ENCODE results near the gene CDON.

CDON gene

DNA sequence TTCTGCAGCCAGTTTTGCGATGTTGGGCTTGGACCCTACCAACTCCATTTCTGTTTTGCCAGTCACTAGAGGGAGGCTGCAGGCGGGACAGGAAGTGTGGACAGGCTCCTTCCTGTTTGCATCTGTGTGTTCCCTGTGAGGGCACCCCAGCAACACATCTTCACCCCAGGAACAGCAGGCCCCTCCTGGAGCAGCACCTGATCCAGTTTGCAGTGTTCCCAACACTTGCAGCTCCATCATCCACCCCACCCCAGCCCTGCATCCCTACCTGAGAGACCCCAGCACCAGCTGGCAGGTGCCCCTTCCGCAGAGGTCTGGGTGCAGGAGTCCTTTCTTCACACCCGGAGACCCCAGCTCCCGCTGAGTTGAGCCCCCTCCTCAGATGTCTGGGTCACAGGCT lies 124.2 kb downstream of the CDON start:
- TF ChIP-seq SPI1 (IDR thresholded peaks at IDR 0.05; ENCODE audit: borderline replicate concordance, low read depth): no peak
- TF ChIP-seq GABPA (IDR thresholded peaks at IDR 0.05; ENCODE audit: low read depth): peak; percentile 83
- no peak for TF ChIP-seq POLR2AphosphoS5 (IDR thresholded peaks at IDR 0.05; ENCODE audit: low read depth)
- H3K4me3 ChIP-seq (replicated peaks; ENCODE audit: insufficient read depth, low read length): no peak overlapping the region
- H3K27ac ChIP-seq (replicated peaks): no peak overlapping the region
- peak in 1 of 2 experiments; percentile 17 for DNase-seq (ENCODE audit: low read depth in 1 of 2, low spot score in 1 of 2)
- no peaks in the 10 kb centered on the region for H3K27me3 ChIP-seq (ENCODE audit: insufficient read depth, poor library complexity, severe bottlenecking)

DNA sequence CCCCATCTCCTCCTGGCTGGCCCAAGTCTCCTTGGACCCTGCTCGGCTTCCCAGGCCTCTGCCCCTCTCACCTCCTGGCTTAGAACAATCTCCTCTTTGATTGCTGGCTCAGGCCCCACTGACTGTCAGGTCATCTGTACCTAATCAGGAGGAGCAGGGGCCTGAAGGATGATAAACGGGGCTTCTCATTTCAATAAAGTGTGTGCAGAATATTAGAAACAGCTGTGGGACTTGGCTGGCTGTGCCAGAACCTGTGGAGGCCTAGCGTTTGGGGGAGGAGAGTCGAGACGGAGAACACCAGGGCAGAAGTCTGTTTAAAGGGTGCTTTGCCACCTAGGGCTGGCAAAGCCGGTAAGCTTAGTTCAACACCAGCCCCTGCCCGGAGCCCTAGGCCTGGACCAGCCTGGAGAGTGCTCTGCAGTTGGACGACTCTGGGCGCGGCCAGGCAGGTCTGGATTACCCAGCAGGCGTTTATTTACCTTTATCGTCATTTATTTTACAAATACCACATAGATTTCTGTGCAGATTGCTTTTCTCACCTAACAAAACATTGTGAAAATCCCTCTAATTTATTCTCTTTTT lies 127.0 kb downstream of the CDON start:
- TF ChIP-seq, protein P1, sequence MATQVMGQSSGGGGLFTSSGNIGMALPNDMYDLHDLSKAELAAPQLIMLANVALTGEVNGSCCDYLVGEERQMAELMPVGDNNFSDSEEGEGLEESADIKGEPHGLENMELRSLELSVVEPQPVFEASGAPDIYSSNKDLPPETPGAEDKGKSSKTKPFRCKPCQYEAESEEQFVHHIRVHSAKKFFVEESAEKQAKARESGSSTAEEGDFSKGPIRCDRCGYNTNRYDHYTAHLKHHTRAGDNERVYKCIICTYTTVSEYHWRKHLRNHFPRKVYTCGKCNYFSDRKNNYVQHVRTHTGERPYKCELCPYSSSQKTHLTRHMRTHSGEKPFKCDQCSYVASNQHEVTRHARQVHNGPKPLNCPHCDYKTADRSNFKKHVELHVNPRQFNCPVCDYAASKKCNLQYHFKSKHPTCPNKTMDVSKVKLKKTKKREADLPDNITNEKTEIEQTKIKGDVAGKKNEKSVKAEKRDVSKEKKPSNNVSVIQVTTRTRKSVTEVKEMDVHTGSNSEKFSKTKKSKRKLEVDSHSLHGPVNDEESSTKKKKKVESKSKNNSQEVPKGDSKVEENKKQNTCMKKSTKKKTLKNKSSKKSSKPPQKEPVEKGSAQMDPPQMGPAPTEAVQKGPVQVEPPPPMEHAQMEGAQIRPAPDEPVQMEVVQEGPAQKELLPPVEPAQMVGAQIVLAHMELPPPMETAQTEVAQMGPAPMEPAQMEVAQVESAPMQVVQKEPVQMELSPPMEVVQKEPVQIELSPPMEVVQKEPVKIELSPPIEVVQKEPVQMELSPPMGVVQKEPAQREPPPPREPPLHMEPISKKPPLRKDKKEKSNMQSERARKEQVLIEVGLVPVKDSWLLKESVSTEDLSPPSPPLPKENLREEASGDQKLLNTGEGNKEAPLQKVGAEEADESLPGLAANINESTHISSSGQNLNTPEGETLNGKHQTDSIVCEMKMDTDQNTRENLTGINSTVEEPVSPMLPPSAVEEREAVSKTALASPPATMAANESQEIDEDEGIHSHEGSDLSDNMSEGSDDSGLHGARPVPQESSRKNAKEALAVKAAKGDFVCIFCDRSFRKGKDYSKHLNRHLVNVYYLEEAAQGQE (IDR thresholded peaks at IDR 0.05; ENCODE audit: insufficient replicate concordance, low read depth): no peak
- TF ChIP-seq, protein P2, sequence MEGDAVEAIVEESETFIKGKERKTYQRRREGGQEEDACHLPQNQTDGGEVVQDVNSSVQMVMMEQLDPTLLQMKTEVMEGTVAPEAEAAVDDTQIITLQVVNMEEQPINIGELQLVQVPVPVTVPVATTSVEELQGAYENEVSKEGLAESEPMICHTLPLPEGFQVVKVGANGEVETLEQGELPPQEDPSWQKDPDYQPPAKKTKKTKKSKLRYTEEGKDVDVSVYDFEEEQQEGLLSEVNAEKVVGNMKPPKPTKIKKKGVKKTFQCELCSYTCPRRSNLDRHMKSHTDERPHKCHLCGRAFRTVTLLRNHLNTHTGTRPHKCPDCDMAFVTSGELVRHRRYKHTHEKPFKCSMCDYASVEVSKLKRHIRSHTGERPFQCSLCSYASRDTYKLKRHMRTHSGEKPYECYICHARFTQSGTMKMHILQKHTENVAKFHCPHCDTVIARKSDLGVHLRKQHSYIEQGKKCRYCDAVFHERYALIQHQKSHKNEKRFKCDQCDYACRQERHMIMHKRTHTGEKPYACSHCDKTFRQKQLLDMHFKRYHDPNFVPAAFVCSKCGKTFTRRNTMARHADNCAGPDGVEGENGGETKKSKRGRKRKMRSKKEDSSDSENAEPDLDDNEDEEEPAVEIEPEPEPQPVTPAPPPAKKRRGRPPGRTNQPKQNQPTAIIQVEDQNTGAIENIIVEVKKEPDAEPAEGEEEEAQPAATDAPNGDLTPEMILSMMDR (IDR thresholded peaks at IDR 0.05; ENCODE audit: insufficient read depth, low read length): no peak
- Histone ChIP-seq H3K27ac (replicated peaks) (no peak overlapping the region), H3K4me3 (replicated peaks; ENCODE audit: insufficient read depth, low read length) (no peak overlapping the region), H3K27me3 (ENCODE audit: insufficient read depth, poor library complexity, severe bottlenecking) (peaks cover 2% of the 10 kb centered on the region)
- no peak for DNase-seq (ENCODE audit: low read depth in 1 of 2, low spot score in 1 of 2)

DNA sequence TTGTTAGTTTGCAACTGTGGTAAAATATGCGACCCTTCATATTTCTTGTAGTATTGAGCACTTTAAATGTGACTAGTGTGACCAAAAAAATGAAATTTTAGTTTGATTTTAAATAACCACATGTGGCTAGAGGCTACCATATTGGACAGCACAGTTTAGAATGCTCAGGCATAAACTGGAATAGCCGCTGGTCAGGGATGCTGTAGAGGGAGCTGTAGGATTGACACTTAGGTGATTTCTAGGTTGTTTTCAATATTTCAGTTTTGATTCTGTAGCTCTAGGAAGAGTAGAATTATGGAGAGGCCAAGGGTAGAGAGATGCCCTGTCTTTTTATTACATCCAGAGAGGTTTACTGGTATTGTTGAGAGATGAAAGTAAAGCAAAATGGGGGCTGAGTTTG lies 127.6 kb downstream of the CDON start:
- H3K4me3 ChIP-seq (replicated peaks; ENCODE audit: insufficient read depth, low read length): no peak overlapping the region
- no peak for DNase-seq (ENCODE audit: low read depth in 1 of 2, low spot score in 1 of 2)
- TF ChIP-seq SPI1 (IDR thresholded peaks at IDR 0.05; ENCODE audit: borderline replicate concordance, low read depth) (no peak), GABPA (IDR thresholded peaks at IDR 0.05; ENCODE audit: low read depth) (no peak), POLR2AphosphoS5 (IDR thresholded peaks at IDR 0.05; ENCODE audit: low read depth) (no peak)
- TF ChIP-seq, protein P1 (IDR thresholded peaks at IDR 0.05; ENCODE audit: insufficient replicate concordance, low read depth): no peak
- TF ChIP-seq, protein P2 (IDR thresholded peaks at IDR 0.05; ENCODE audit: insufficient read depth, low read length): no peak
- H3K27me3 ChIP-seq (ENCODE audit: insufficient read depth, poor library complexity, severe bottlenecking): peaks cover 2% of the 10 kb centered on the region
- no peak overlapping the region for H3K27ac ChIP-seq (replicated peaks)

DNA sequence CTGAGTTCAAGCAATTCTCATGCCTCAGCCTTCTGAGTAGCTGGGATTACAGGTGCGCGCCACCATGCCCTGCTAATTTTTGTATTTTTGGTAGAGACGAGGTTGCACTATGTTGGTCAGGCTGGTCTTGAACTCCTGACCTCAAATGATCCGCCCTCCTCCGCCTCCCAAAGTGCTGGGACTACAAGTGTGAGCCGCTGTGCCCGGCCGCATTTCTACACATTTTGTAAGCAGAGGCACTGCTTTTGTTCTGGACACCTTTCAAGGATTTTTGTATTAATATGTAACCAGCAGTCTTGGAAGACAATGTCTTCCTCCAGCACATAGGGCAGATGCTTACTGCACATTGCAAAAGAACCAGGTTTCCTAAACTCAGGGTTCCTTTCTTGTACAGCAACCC lies 128.2 kb downstream of the CDON start:
- TF ChIP-seq, protein P1 (IDR thresholded peaks at IDR 0.05; ENCODE audit: insufficient replicate concordance, low read depth): no peak
- TF ChIP-seq, protein P2 (IDR thresholded peaks at IDR 0.05; ENCODE audit: insufficient read depth, low read length): no peak
- no peak for TF ChIP-seq SPI1 (IDR thresholded peaks at IDR 0.05; ENCODE audit: borderline replicate concordance, low read depth)
- no peak for TF ChIP-seq POLR2AphosphoS5 (IDR thresholded peaks at IDR 0.05; ENCODE audit: low read depth)
- TF ChIP-seq GABPA (IDR thresholded peaks at IDR 0.05; ENCODE audit: low read depth): no peak
- no peak for DNase-seq (ENCODE audit: low read depth in 1 of 2, low spot score in 1 of 2)
- Histone ChIP-seq H3K27ac (replicated peaks) (no peak overlapping the region), H3K27me3 (ENCODE audit: insufficient read depth, poor library complexity, severe bottlenecking) (peaks cover 2% of the 10 kb centered on the region), H3K4me3 (replicated peaks; ENCODE audit: insufficient read depth, low read length) (no peak overlapping the region)

Data from HL-60 (cell line).